ENCODE measurements around the gene GRB10. TPM values are rescaled to one million over a fixed set of nuclear protein-coding genes. Genes with fewer than 3 reads are reported as not detected.
"Not testable (repeated sequence)": the region's sequence is repeated elsewhere in the genome, so short reads cannot be mapped to it uniquely, and the experiment has no call there.

Gene GRB10
- total RNA-seq, 1 donor from 2014 or later, result 67.7 TPM

- DNase-seq (ENCODE audit: low read depth) (no peak), FAIRE-seq (no peak)
- TF ChIP-seq CTCF (IDR thresholded peaks at IDR 0.05; ENCODE audit: insufficient read depth, low read length, severe bottlenecking), result no peak
- Histone ChIP-seq H3K27me3 (ENCODE audit: control insufficient read depth, insufficient read depth, low read length) (no peaks in the 10 kb centered on the region), H3K4me3 (ENCODE audit: low read depth, low read length) (no peak overlapping the region), H3K36me3 (ENCODE audit: control insufficient read depth, insufficient read depth, low read length) (peaks cover 2% of the 10 kb centered on the region)
Observed at GRCh38 chr7:50775231-50775630, 7.5 kb downstream of the GRB10 start.

- FAIRE-seq, result no peak
- TF ChIP-seq CTCF (IDR thresholded peaks at IDR 0.05; ENCODE audit: insufficient read depth, low read length, severe bottlenecking), result no peak
- DNase-seq (ENCODE audit: low read depth), result no peak
Observed at GRCh38 chr7:50774319-50774718, 8.4 kb downstream of the GRB10 start.

GRCh38 chr7:50773071-50773470 is 9.6 kb downstream of the GRB10 start:
- H3K4me3 ChIP-seq (ENCODE audit: low read depth, low read length); FAIRE-seq: not testable (repeated sequence)

More at GRCh38 chr7:50774319-50774718, 8.4 kb downstream of the GRB10 start:
- H3K36me3 ChIP-seq (ENCODE audit: control insufficient read depth, insufficient read depth, low read length), result peaks cover 2% of the 10 kb centered on the region
- H3K4me3 ChIP-seq (ENCODE audit: low read depth, low read length), result no peak overlapping the region
- no peaks in the 10 kb centered on the region for H3K27me3 ChIP-seq (ENCODE audit: control insufficient read depth, insufficient read depth, low read length)

GRCh38 chr7:50771120-50772002 is 11.3 kb downstream of the GRB10 start:
- DNase-seq (ENCODE audit: low read depth) (no peak), FAIRE-seq (no peak)
- Histone ChIP-seq H3K4me3 (ENCODE audit: low read depth, low read length) (no peak overlapping the region), H3K36me3 (ENCODE audit: control insufficient read depth, insufficient read depth, low read length) (no peaks in the 10 kb centered on the region), H3K27me3 (ENCODE audit: control insufficient read depth, insufficient read depth, low read length) (no peaks in the 10 kb centered on the region)
- no peak for TF ChIP-seq CTCF (IDR thresholded peaks at IDR 0.05; ENCODE audit: insufficient read depth, low read length, severe bottlenecking)

More at GRCh38 chr7:50773071-50773470, 9.6 kb downstream of the GRB10 start:
- not testable (repeated sequence) for H3K36me3 ChIP-seq (ENCODE audit: control insufficient read depth, insufficient read depth, low read length); H3K27me3 ChIP-seq (ENCODE audit: control insufficient read depth, insufficient read depth, low read length); DNase-seq (ENCODE audit: low read depth)

- DNase-seq (ENCODE audit: low read depth) (no peak), FAIRE-seq (no peak)
- Histone ChIP-seq H3K36me3 (ENCODE audit: control insufficient read depth, insufficient read depth, low read length) (no peaks in the 10 kb centered on the region), H3K4me3 (ENCODE audit: low read depth, low read length) (no peak overlapping the region), H3K27me3 (ENCODE audit: control insufficient read depth, insufficient read depth, low read length) (no peaks in the 10 kb centered on the region)
- no peak for TF ChIP-seq CTCF (IDR thresholded peaks at IDR 0.05; ENCODE audit: insufficient read depth, low read length, severe bottlenecking)
Observed at GRCh38 chr7:50768485-50769474, 13.9 kb downstream of the GRB10 start.

GRCh38 chr7:50766849-50767207 is 15.9 kb downstream of the GRB10 start:
- FAIRE-seq (no peak), DNase-seq (ENCODE audit: low read depth) (peak; percentile 58)
- TF ChIP-seq CTCF (IDR thresholded peaks at IDR 0.05; ENCODE audit: insufficient read depth, low read length, severe bottlenecking), result no peak
- Histone ChIP-seq H3K27me3 (ENCODE audit: control insufficient read depth, insufficient read depth, low read length) (no peaks in the 10 kb centered on the region), H3K36me3 (ENCODE audit: control insufficient read depth, insufficient read depth, low read length) (no peaks in the 10 kb centered on the region), H3K4me3 (ENCODE audit: low read depth, low read length) (no peak overlapping the region)

All from bronchial epithelial cell (primary cell).